MM.1S (cell line): ENCODE data around the gene CCDC92B.

ENCODE experiments used
- DNase-seq: peaks from one replicate; pipeline ENCODE4 v3.0.0-alpha.2; 2015
- H2AFZ ChIP-seq: fragments of 300-600 bp; sonication (generic); 2 replicates; pipeline ENCODE4 v1.6.0; 2016; ENCODE audit warnings: antibody characterized with exemption, low read length
- H3F3A ChIP-seq: fragments of 300-600 bp; sonication (generic); 2 replicates; pipeline ENCODE4 v1.6.1; 2016; ENCODE audit warnings: mild to moderate bottlenecking, antibody characterized with exemption, low read length, moderate library complexity, mixed read lengths; ENCODE audit not compliant: insufficient read depth
- H3K27ac ChIP-seq: fragments of 300-600 bp; sonication (generic); 2 replicates; pipeline ENCODE4 v1.5.1; 2016; ENCODE audit warnings: mild to moderate bottlenecking, low read length
- H3K27me3 ChIP-seq: fragments of 300-600 bp; sonication (generic); replicated peaks from 2 replicates; pipeline ENCODE4 v1.6.0; 2016; ENCODE audit warnings: low read length; ENCODE audit not compliant: insufficient read depth
- H3K36me3 ChIP-seq: fragments of 300-600 bp; sonication (generic); replicated peaks from 2 replicates; pipeline ENCODE4 v1.6.1; 2016; ENCODE audit warnings: mild to moderate bottlenecking, low read length, mixed read lengths; ENCODE audit not compliant: insufficient read depth
- H3K4me1 ChIP-seq: fragments of 300-600 bp; sonication (generic); 2 replicates; pipeline ENCODE4 v1.6.1; 2016; ENCODE audit warnings: low read length, mixed read lengths
- H3K4me2 ChIP-seq: fragments of 300-600 bp; sonication (generic); 2 replicates; pipeline ENCODE4 v1.6.0; 2016; ENCODE audit warnings: low read depth, low read length
- H3K4me3 ChIP-seq: fragments of 300-600 bp; sonication (generic); 2 replicates; pipeline ENCODE4 v1.5.1; 2016; ENCODE audit warnings: low read length, mixed read lengths
- H3K79me2 ChIP-seq: fragments of 300-600 bp; sonication (generic); 2 replicates; pipeline ENCODE4 v1.6.1; 2016; ENCODE audit warnings: mixed run types, low read length, mixed read lengths
- H3K9ac ChIP-seq: fragments of 300-600 bp; sonication (generic); 2 replicates; pipeline ENCODE4 v1.6.1; 2016; ENCODE audit warnings: low read length, mixed read lengths
- H3K9me2 ChIP-seq: fragments of 300-600 bp; sonication (generic); replicated peaks from 2 replicates; pipeline ENCODE4 v1.6.1; 2016; ENCODE audit warnings: mild to moderate bottlenecking, low read length, mixed read lengths; ENCODE audit not compliant: insufficient read depth
- H3K9me3 ChIP-seq: fragments of 300-600 bp; sonication (generic); replicated peaks from 2 replicates; pipeline ENCODE4 v1.6.1; 2016; ENCODE audit warnings: mild to moderate bottlenecking, low read length, mixed read lengths; ENCODE audit not compliant: insufficient read depth
- H4K20me1 ChIP-seq: fragments of 300-600 bp; sonication (generic); 2 replicates; pipeline ENCODE4 v1.6.1; 2016; ENCODE audit warnings: mild to moderate bottlenecking, low read length, moderate library complexity, mixed read lengths; ENCODE audit not compliant: insufficient read depth
- EZH2 ChIP-seq: fragments of 300-600 bp; sonication (generic); optimal IDR thresholded peaks from 2 replicates; pipeline ENCODE3; 2017; ENCODE audit warnings: low read depth, mild to moderate bottlenecking, antibody characterized with exemption, low read length, mixed read lengths
- EZH2phosphoT487 ChIP-seq: fragments of 300-600 bp; sonication (generic); IDR thresholded peaks from 2 replicates; pipeline ENCODE4 v1.6.1; 2018; ENCODE audit warnings: antibody characterized with exemption, low read length
- TF ChIP-seq, protein P1 (sequence below): fragments of 300-600 bp; sonication (generic); IDR thresholded peaks from 2 replicates; pipeline ENCODE4 v1.5.1; 2016; ENCODE audit warnings: antibody characterized with exemption, low read length, mixed read lengths

The CCDC92B gene

DNA sequence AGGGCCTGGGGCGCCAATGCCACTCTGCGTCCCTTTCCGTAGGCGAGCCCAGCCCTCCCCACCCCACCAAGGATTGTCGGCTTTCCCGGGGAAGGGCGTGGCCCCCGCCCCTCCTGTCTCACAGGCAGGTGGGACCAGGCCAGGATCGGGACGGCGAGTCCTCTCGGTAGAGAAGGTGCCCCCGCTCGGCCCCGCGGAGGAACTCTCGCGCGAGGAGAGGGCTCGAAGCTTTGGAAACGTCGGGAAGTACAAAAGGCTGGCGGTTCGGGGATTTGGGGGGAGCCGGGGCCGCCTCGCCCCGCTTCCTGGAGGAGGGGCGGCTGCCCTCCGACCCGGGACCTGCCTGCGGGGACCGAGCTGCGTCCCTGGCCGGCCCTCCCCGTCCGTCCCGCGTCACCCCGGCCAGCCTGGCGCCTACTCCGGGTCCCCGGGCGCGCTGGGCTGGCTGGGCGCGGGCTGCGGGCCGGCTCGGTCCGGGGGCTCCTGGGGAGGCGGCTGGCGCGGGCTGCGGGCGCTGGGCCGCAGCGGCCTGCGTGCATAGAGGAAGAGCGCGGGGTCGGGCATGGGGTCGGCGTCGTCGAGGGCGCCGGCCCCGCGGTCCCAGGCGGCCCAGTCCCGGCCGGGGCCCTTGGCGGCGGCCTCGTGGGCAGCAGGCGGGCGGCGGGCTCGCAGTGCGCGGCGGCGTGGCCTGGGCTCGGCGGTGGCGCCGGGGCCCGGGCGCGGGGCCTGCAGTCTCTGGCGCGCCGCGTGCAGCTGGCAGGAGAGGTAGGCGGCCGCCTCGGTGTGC lies 25.3 kb downstream of the CCDC92B start:
- no peaks in the 10 kb centered on the region for H3F3A ChIP-seq
- H3K4me2 ChIP-seq = no peak overlapping the region
- TF ChIP-seq EZH2 (no peak), EZH2phosphoT487 (no peak)
- TF ChIP-seq, protein P1, sequence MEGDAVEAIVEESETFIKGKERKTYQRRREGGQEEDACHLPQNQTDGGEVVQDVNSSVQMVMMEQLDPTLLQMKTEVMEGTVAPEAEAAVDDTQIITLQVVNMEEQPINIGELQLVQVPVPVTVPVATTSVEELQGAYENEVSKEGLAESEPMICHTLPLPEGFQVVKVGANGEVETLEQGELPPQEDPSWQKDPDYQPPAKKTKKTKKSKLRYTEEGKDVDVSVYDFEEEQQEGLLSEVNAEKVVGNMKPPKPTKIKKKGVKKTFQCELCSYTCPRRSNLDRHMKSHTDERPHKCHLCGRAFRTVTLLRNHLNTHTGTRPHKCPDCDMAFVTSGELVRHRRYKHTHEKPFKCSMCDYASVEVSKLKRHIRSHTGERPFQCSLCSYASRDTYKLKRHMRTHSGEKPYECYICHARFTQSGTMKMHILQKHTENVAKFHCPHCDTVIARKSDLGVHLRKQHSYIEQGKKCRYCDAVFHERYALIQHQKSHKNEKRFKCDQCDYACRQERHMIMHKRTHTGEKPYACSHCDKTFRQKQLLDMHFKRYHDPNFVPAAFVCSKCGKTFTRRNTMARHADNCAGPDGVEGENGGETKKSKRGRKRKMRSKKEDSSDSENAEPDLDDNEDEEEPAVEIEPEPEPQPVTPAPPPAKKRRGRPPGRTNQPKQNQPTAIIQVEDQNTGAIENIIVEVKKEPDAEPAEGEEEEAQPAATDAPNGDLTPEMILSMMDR = no peak
- H3K9me2 ChIP-seq = no peaks in the 10 kb centered on the region
- no peak overlapping the region for H3K9ac ChIP-seq
- no peaks in the 10 kb centered on the region for H4K20me1 ChIP-seq
- no peaks in the 10 kb centered on the region for H3K79me2 ChIP-seq
- H3K9me3 ChIP-seq = no peaks in the 10 kb centered on the region
- no peaks in the 10 kb centered on the region for H3K36me3 ChIP-seq
- peaks cover 56% of the 10 kb centered on the region for H3K27me3 ChIP-seq
- H2AFZ ChIP-seq = no peak overlapping the region
- H3K4me1 ChIP-seq = no peaks in the 10 kb centered on the region
- no peak for DNase-seq
- no peak overlapping the region for H3K4me3 ChIP-seq
- no peak overlapping the region for H3K27ac ChIP-seq

DNA sequence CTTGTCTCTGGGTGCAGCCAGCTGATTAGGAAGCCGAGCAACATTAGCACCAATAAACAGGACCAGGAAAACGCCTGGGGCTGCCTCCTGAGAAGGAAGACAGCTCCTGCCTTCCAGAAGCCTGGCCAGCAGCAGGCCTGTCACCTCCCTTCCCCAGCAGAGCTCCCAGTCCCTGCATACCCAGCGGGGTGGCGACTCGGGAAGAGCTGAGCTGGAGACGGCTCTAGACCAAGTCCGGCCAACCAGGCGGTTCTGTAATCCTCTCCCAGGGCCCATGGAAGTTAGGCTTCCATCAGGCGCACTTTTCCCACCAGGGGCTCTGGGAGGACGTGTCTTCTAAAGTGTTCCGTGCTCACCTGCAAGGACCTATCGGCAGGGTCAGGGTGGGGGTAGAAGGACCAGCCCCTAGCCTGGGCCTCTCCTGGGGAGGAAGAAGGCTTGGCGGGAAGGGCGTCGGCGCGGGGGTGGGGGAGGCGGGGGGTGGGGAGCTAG lies 25.9 kb downstream of the CCDC92B start:
- peaks cover 49% of the 10 kb centered on the region for H3K27me3 ChIP-seq
- no peak overlapping the region for H3K9ac ChIP-seq
- no peak overlapping the region for H2AFZ ChIP-seq
- no peaks in the 10 kb centered on the region for H4K20me1 ChIP-seq
- no peaks in the 10 kb centered on the region for H3K4me1 ChIP-seq
- H3K9me3 ChIP-seq = no peaks in the 10 kb centered on the region
- no peak overlapping the region for H3K27ac ChIP-seq
- no peak for DNase-seq
- H3K79me2 ChIP-seq = no peaks in the 10 kb centered on the region
- no peaks in the 10 kb centered on the region for H3F3A ChIP-seq
- no peaks in the 10 kb centered on the region for H3K36me3 ChIP-seq
- no peak overlapping the region for H3K4me3 ChIP-seq
- TF ChIP-seq, protein P1 = no peak
- TF ChIP-seq EZH2phosphoT487 = no peak
- TF ChIP-seq EZH2 = no peak
- H3K9me2 ChIP-seq = no peaks in the 10 kb centered on the region
- H3K4me2 ChIP-seq = no peak overlapping the region

DNA sequence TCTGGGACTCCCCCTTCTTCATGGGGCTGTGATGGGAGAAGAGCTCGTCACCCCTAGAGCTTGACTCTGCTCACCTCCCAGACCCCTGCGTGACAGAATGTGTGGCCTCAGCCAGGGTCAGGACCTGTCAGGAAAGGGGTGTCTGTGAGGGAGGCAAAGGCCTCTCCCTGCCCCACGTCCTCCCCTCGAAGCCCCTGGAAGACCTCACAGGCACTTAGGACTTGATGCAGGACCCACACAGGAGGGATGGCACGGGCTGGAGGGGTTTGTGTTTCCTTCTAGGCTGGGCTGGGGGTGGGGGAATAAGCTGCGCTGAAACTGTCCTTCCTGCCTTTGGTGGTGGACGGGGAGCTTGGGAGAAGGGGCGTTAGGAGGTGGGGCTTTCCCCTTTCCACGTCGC lies 26.8 kb downstream of the CCDC92B start:
- no peaks in the 10 kb centered on the region for H3F3A ChIP-seq
- no peak overlapping the region for H3K9ac ChIP-seq
- no peak for DNase-seq
- TF ChIP-seq EZH2phosphoT487 (no peak), EZH2 (no peak)
- TF ChIP-seq, protein P1 = no peak
- no peaks in the 10 kb centered on the region for H3K9me3 ChIP-seq
- H3K4me3 ChIP-seq = no peak overlapping the region
- H2AFZ ChIP-seq = no peak overlapping the region
- H3K4me2 ChIP-seq = no peak overlapping the region
- no peaks in the 10 kb centered on the region for H3K4me1 ChIP-seq
- no peak overlapping the region for H3K27ac ChIP-seq
- no peaks in the 10 kb centered on the region for H3K9me2 ChIP-seq
- no peaks in the 10 kb centered on the region for H3K79me2 ChIP-seq
- no peaks in the 10 kb centered on the region for H4K20me1 ChIP-seq
- peaks cover 42% of the 10 kb centered on the region for H3K27me3 ChIP-seq
- no peaks in the 10 kb centered on the region for H3K36me3 ChIP-seq
